Endothelial cell of umbilical vein (primary cell): ENCODE measurements around the gene SH3RF3. TPM values are rescaled to one million over a fixed set of nuclear protein-coding genes. Genes with fewer than 3 reads are reported as not detected.
A peak's percentile ranks its signal among the peaks of the same experiment; 100 is the strongest.

Experiments used
- BruUV-seq: library from RNA; stranded (reverse); fragments of 400-500 nt; replicated peaks from 2 replicates; lab custom pipeline; 2021; lab: Mats Ljungman, UMichigan
- CTCF ChIA-PET: fragments of 300-600, 350-600 bp; sonication (Branson Sonifier 250); formaldehyde crosslinking; loops from one replicate; lab custom pipeline; 2021; ENCODE audit warnings: antibody characterized with exemption, inconsistent platforms; lab: Charles Lee
- POLR2A ChIA-PET: fragments of 300-600, 350-600 bp; sonication (Branson Sonifier 250); formaldehyde crosslinking; loops from one replicate; lab custom pipeline; 2021; ENCODE audit warnings: antibody characterized with exemption, inconsistent platforms; lab: Charles Lee
- DNase-seq: peaks from one replicate; pipeline ENCODE4 v3.0.0-alpha.2; 2011; ENCODE audit warnings: low read depth, low spot score
- FAIRE-seq: peaks from 2 replicates; lab custom pipeline; 2011; peaks lifted over from hg19 to GRCh38; lab: Jason Lieb, UNC
- H2AFZ ChIP-seq: 2 replicates; pipeline ENCODE4 v1.6.0; 2012; ENCODE audit warnings: low read depth, low read length, control low read depth, inconsistent platforms
- H3K27ac ChIP-seq: 2 replicates; pipeline ENCODE4 v1.5.1; 2011; ENCODE audit warnings: low read depth, mild to moderate bottlenecking, control low read depth, low read length, moderate library complexity; ENCODE audit not compliant: insufficient read depth
- H3K27me3 ChIP-seq, 2 experiments: 2 replicates each; pipeline versions ENCODE4 v1.6.0 to v1.6.1; 2011; ENCODE audit warnings: low read length in 2 of 2, mixed read lengths in 1 of 2; ENCODE audit not compliant: control insufficient read depth in 2 of 2, insufficient read depth in 2 of 2
- H3K36me3 ChIP-seq, 2 experiments: 2 replicates in 1 of 2; 3 replicates in 1 of 2; pipeline ENCODE4 v1.5.1; 2011; ENCODE audit warnings: low read length in 2 of 2, mild to moderate bottlenecking in 1 of 2, moderate library complexity in 1 of 2; ENCODE audit not compliant: control insufficient read depth in 2 of 2, insufficient read depth in 2 of 2; ENCODE audit errors: extremely low read depth in 1 of 2
- H3K4me1 ChIP-seq: 3 replicates; pipeline ENCODE4 v1.5.1; 2011; ENCODE audit warnings: mild to moderate bottlenecking, low read length; ENCODE audit not compliant: control insufficient read depth, insufficient read depth; ENCODE audit errors: extremely low read depth
- H3K4me2 ChIP-seq: 2 replicates; pipeline ENCODE4 v1.6.1; 2011; ENCODE audit warnings: low read length, control low read depth, mixed read lengths; ENCODE audit not compliant: insufficient read depth
- H3K4me3 ChIP-seq, 3 experiments: fragments of 200-600 bp in 1 of 3; sonication (generic), shearing (Covaris generic) in 1 of 3; replicated peaks in 1 of 3; 2 replicates each; pipeline ENCODE4 v1.5.1; 2011 to 2016; ENCODE audit warnings: control low read depth in 3 of 3, low read length in 3 of 3, mild to moderate bottlenecking in 2 of 3, inconsistent platforms in 1 of 3, low read depth in 1 of 3, moderate library complexity in 1 of 3; ENCODE audit not compliant: insufficient read depth in 1 of 3
- H3K79me2 ChIP-seq: 2 replicates; pipeline ENCODE4 v1.6.0; 2012; ENCODE audit warnings: low read length, inconsistent platforms; ENCODE audit not compliant: control insufficient read depth, insufficient read depth
- H3K9ac ChIP-seq: replicated peaks from 2 replicates; pipeline ENCODE3; 2011; ENCODE audit warnings: low read length, control low read depth; ENCODE audit not compliant: insufficient read depth; ENCODE audit errors: extremely low read depth
- H3K9me1 ChIP-seq: replicated peaks from 3 replicates; pipeline ENCODE4 v1.6.0; 2011; ENCODE audit warnings: mild to moderate bottlenecking, low read length; ENCODE audit not compliant: control insufficient read depth, insufficient read depth; ENCODE audit errors: extremely low read depth
- H3K9me3 ChIP-seq: replicated peaks from 2 replicates; pipeline ENCODE4 v1.5.1; 2012; ENCODE audit warnings: low read length, inconsistent platforms; ENCODE audit not compliant: control insufficient read depth, insufficient read depth
- H4K20me1 ChIP-seq: replicated peaks from 2 replicates; pipeline ENCODE3; 2011; ENCODE audit warnings: mild to moderate bottlenecking, low read length; ENCODE audit not compliant: control insufficient read depth, insufficient read depth; ENCODE audit errors: extremely low read depth
- CTCF ChIP-seq, 2 donors: IDR thresholded peaks; 1 replicate in 1 of 2; 2 replicates in 1 of 2; pipeline ENCODE4 v1.5.1; 2011; ENCODE audit warnings: low read length in 2 of 2, mild to moderate bottlenecking in 2 of 2, moderate library complexity in 2 of 2, control low read depth in 1 of 2, inconsistent platforms in 1 of 2, low read depth in 1 of 2; ENCODE audit not compliant: insufficient read depth in 1 of 2; ENCODE audit errors: extremely low read depth in 1 of 2
- EZH2 ChIP-seq: IDR thresholded peaks from 2 replicates; pipeline ENCODE4 v1.6.1; 2012; ENCODE audit warnings: borderline replicate concordance, low read depth, mild to moderate bottlenecking, moderate library complexity, low read length, inconsistent platforms; ENCODE audit not compliant: severe bottlenecking
- FOS ChIP-seq: IDR thresholded peaks from 2 replicates; pipeline ENCODE4 v1.6.1; 2011; ENCODE audit warnings: mild to moderate bottlenecking, low read length, moderate library complexity, borderline replicate concordance; ENCODE audit not compliant: insufficient read depth
- GATA2 ChIP-seq: IDR thresholded peaks from 2 replicates; pipeline ENCODE4 v1.7.0; 2011; ENCODE audit warnings: low read depth, mild to moderate bottlenecking, moderate library complexity, mixed read lengths, low read length; ENCODE audit not compliant: insufficient read length, insufficient read depth
- JUN ChIP-seq: IDR thresholded peaks from 2 replicates; pipeline ENCODE4 v1.6.1; 2011; ENCODE audit warnings: borderline replicate concordance, low read depth; ENCODE audit not compliant: insufficient read length, insufficient read depth
- MYC ChIP-seq: IDR thresholded peaks from one replicate; pipeline ENCODE4 v1.6.1; 2011; ENCODE audit warnings: mild to moderate bottlenecking, low read depth, low read length
- POLR2A ChIP-seq: IDR thresholded peaks from 2 replicates; pipeline ENCODE4 v1.6.1; 2012; ENCODE audit warnings: low read depth, mild to moderate bottlenecking, control low read depth, low read length
- POLR2AphosphoS5 ChIP-seq: IDR thresholded peaks from 2 replicates; pipeline ENCODE4 v1.6.1; 2012; ENCODE audit warnings: low read depth, mild to moderate bottlenecking, control low read depth, low read length, moderate library complexity; ENCODE audit not compliant: insufficient read depth
- dilution Hi-C: fragments of 300-500 bp; cut with MboI; formaldehyde crosslinking; loops from one replicate; pipeline ENCODE4 v1.15.0; 2019; ENCODE audit warnings: low sequenced_read_pairs; ENCODE audit not compliant: extremely low pct_ligation_motif_present
- intact Hi-C: fragments of 100-400 bp; cut with micrococcal nuclease; formaldehyde crosslinking; loops from one replicate; pipeline ENCODE4 v1.10.0; 2022
- polyA plus RNA-seq, 4 experiments: library from polyadenylated mRNA; depleted of rRNA in 3 of 4; stranded (reverse) in 3 of 4; unstranded in 1 of 4; fragments of >200 nt; gene quantifications; 2 replicates each; pipeline versions ENCODE4 v1.2.1 to v1.2.3, GENCODE V29; 2011 to 2012; ENCODE audit warnings: missing spikeins in 1 of 4
- total RNA-seq: library from RNA; stranded (reverse); gene quantifications from 2 replicates; pipeline ENCODE4 v1.2.3, GENCODE V29; 2021
- TF ChIP-seq, protein P1 (sequence below): IDR thresholded peaks from 2 replicates; pipeline ENCODE4 v1.6.1; 2011; ENCODE audit not compliant: insufficient read depth, insufficient read length

Gene SH3RF3
- total and polyA plus RNA-seq, 2 donors (not counting 3 experiments of a cell fraction or from before 2014, with no cell fraction given): 3.8 to 14.7 TPM

DNA sequence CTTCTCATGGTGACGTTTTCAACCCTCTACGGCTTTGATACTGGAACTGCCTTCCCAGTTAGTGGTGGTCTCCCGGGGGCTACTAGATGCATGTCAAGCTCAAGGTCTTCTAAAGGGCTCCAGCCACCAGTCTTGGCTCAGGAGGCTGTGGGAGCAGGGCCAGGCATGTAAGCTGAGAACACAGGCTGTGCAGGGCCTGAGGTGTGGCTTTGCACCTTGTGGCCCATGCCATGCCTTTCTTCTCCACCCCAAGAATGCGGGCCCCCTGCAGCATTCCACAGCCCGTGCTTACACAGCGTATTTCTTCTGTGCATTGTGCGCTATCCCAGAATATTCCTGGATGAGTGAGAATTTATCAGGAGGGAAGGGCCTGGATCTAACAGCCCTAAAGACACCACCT, 339.9 kb downstream of the SH3RF3 start:
- Histone ChIP-seq H3K4me2 (no peak overlapping the region), H3K4me1 (peaks cover 27% of the 10 kb centered on the region), H3K9me3 (no peaks in the 10 kb centered on the region), H3K36me3 (no peaks in the 10 kb centered on the region), H2AFZ (no peak overlapping the region), H3K79me2 (no peaks in the 10 kb centered on the region), H3K9ac (no peak overlapping the region), H3K27me3 (no peaks in the 10 kb centered on the region), H4K20me1 (no peaks in the 10 kb centered on the region), H3K27ac (no peak overlapping the region), H3K4me3 (no peak overlapping the region), H3K9me1 (no peaks in the 10 kb centered on the region)
- no TSS peak for BruUV-seq
- ChIA-PET CTCF (interaction anchor here (0.7 to 4.7 kb wide), 3 partner anchors 10 to 18 kb away, joined by 3 to 37 read pairs (median 3); no protein-coding TSS in a partner anchor), POLR2A (interaction anchor here (0.6 kb wide), 1 partner anchor 1169 kb away, joined by 4 read pairs; no protein-coding TSS in a partner anchor)
- TF ChIP-seq, protein P1, sequence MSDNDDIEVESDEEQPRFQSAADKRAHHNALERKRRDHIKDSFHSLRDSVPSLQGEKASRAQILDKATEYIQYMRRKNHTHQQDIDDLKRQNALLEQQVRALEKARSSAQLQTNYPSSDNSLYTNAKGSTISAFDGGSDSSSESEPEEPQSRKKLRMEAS: no peak
- TF ChIP-seq GATA2 (no peak), MYC (no peak)
- FAIRE-seq (no peak), DNase-seq (no peak)
- intact Hi-C loops (no loop called here), dilution Hi-C loops (no loop called here)

- intact Hi-C loops (no loop called here), dilution Hi-C loops (no loop called here)
- CTCF ChIA-PET: interaction anchor here (4.2 to 4.7 kb wide), 2 partner anchors 10 to 39 kb away, joined by 23 to 37 read pairs; no protein-coding TSS in a partner anchor
- Histone ChIP-seq H4K20me1 (no peaks in the 10 kb centered on the region), H3K4me1 (peaks cover 27% of the 10 kb centered on the region), H3K4me2 (no peak overlapping the region), H3K36me3 (no peaks in the 10 kb centered on the region), H3K27me3 (no peaks in the 10 kb centered on the region), H3K9me1 (no peaks in the 10 kb centered on the region), H3K9me3 (no peaks in the 10 kb centered on the region), H3K27ac (no peak overlapping the region), H3K4me3 (no peak overlapping the region), H3K9ac (no peak overlapping the region), H2AFZ (no peak overlapping the region), H3K79me2 (no peaks in the 10 kb centered on the region)
- TF ChIP-seq CTCF (IDR thresholded peaks at IDR 0.05; ENCODE audit: extremely low read depth in 1 of 2, insufficient read depth in 1 of 2, low read depth in 1 of 2, low read length in 2 of 2) (no peak), MYC (no peak), GATA2 (no peak), POLR2AphosphoS5 (no peak), FOS (no peak), EZH2 (no peak), POLR2A (no peak), JUN (no peak)
- TF ChIP-seq, protein P1: no peak
- DNase-seq (peak; percentile 21), FAIRE-seq (no peak)
- BruUV-seq: no TSS peak
- POLR2A ChIA-PET: no interaction called here
Observed at GRCh38 chr2:109471658-109472057, 342.7 kb downstream of the SH3RF3 start.
